SK-N-SH treated with all-trans-retinoic acid at 6 μM for 48 hours (cell line): ENCODE measurements around the gene RNF144A.

Source experiments
- ATAC-seq: fragments of 200-7000 bp; cut with Tn5 transposase; 3 replicates; pipeline ENCODE4 v1.9.1; 2020; ENCODE audit warnings: mild to moderate bottlenecking, moderate library complexity
- ARNTL ChIP-seq: fragments of 450-650 bp; formaldehyde crosslinking; IDR thresholded peaks from 2 replicates; pipeline ENCODE4 v1.5.0; 2020; ENCODE audit warnings: low read depth, mild to moderate bottlenecking, moderate library complexity, borderline replicate concordance
- BACH2 ChIP-seq: fragments of 250-450 bp; sonication (Bioruptor Pico); IDR thresholded peaks from 2 replicates; pipeline ENCODE4 v1.9.0; 2021; ENCODE audit warnings: mild to moderate bottlenecking, borderline replicate concordance
- CREB5 ChIP-seq: fragments of 250-450 bp; sonication (Bioruptor Pico); IDR thresholded peaks from 2 replicates; pipeline ENCODE4 v1.5.1; 2020; ENCODE audit warnings: low read depth, mild to moderate bottlenecking, moderate library complexity
- CSDC2 ChIP-seq: fragments of 250-450 bp; sonication (Bioruptor Pico); IDR thresholded peaks from 2 replicates; pipeline ENCODE4 v1.5.0; 2020; ENCODE audit warnings: mild to moderate bottlenecking, moderate library complexity
- CSRNP3 ChIP-seq: fragments of 250-450 bp; sonication (Bioruptor Pico); IDR thresholded peaks from 2 replicates; pipeline ENCODE4 v1.5.1; 2021; ENCODE audit warnings: mild to moderate bottlenecking, moderate library complexity
- ESRRG ChIP-seq: fragments of 250-450 bp; sonication (Bioruptor Pico); IDR thresholded peaks from 2 replicates; pipeline ENCODE4 v1.6.1; 2021; ENCODE audit warnings: mild to moderate bottlenecking
- GLIS3 ChIP-seq: fragments of 250-450 bp; sonication (Bioruptor Pico); IDR thresholded peaks from 2 replicates; pipeline ENCODE4 v1.5.0; 2020; ENCODE audit warnings: mild to moderate bottlenecking, moderate library complexity
- ISL1 ChIP-seq: fragments of 250-450 bp; sonication (Bioruptor Pico); IDR thresholded peaks from 2 replicates; pipeline ENCODE4 v2.1.2; 2022; ENCODE audit warnings: mild to moderate bottlenecking, moderate library complexity
- OSR1 ChIP-seq: fragments of 250-450 bp; sonication (Bioruptor Pico); IDR thresholded peaks from 2 replicates; pipeline ENCODE4 v1.8.0; 2022; ENCODE audit warnings: moderate library complexity, mild to moderate bottlenecking, inconsistent platforms
- PATZ1 ChIP-seq: fragments of 250-450 bp; sonication (Bioruptor Pico); IDR thresholded peaks from 2 replicates; pipeline ENCODE4 v1.8.0; 2020; ENCODE audit warnings: mild to moderate bottlenecking, moderate library complexity, borderline replicate concordance
- POU6F1 ChIP-seq: fragments of 250-450 bp; sonication (Bioruptor Pico); IDR thresholded peaks from 2 replicates; pipeline ENCODE4 v1.8.0; 2021; ENCODE audit warnings: low read depth, mild to moderate bottlenecking, moderate library complexity, borderline replicate concordance
- PPARA ChIP-seq: fragments of 250-450 bp; sonication (Bioruptor Pico); IDR thresholded peaks from 2 replicates; pipeline ENCODE4 v1.5.0; 2020; ENCODE audit warnings: mild to moderate bottlenecking, borderline replicate concordance
- RARB ChIP-seq: fragments of 250-450 bp; sonication (Bioruptor Pico); IDR thresholded peaks from 2 replicates; pipeline ENCODE4 v1.8.0; 2021; ENCODE audit warnings: mild to moderate bottlenecking, moderate library complexity
- SNAI2 ChIP-seq: fragments of 250-450 bp; sonication (Bioruptor Pico); IDR thresholded peaks from 2 replicates; pipeline ENCODE4 v1.5.0; 2020; ENCODE audit warnings: mild to moderate bottlenecking, moderate library complexity
- TCF4 ChIP-seq: fragments of 250-450 bp; sonication (Bioruptor Pico); IDR thresholded peaks from 2 replicates; pipeline ENCODE4 v1.8.0; 2021; ENCODE audit warnings: mild to moderate bottlenecking, moderate library complexity, borderline replicate concordance
- TOX ChIP-seq: fragments of 250-450 bp; sonication (Bioruptor Pico); IDR thresholded peaks from 2 replicates; pipeline ENCODE4 v1.8.0; 2021; ENCODE audit warnings: mild to moderate bottlenecking, moderate library complexity, borderline replicate concordance
- TSHZ2 ChIP-seq: fragments of 250-450 bp; sonication (Bioruptor Pico); IDR thresholded peaks from 2 replicates; pipeline ENCODE4 v1.5.0; 2020; ENCODE audit warnings: mild to moderate bottlenecking, moderate library complexity
- ZC3H10 ChIP-seq: fragments of 250-450 bp; sonication (Bioruptor Pico); IDR thresholded peaks from 2 replicates; pipeline ENCODE4 v1.5.1; 2021; ENCODE audit warnings: mild to moderate bottlenecking, moderate library complexity
- ZFP3 ChIP-seq: fragments of 250-450 bp; sonication (Bioruptor Pico); IDR thresholded peaks from 2 replicates; pipeline ENCODE4 v1.5.0; 2020; ENCODE audit warnings: mild to moderate bottlenecking, moderate library complexity
- ZFP30 ChIP-seq: fragments of 450-650 bp; formaldehyde crosslinking; IDR thresholded peaks from 2 replicates; pipeline ENCODE4 v1.5.0; 2022; ENCODE audit warnings: mild to moderate bottlenecking, moderate library complexity
- ZNF565 ChIP-seq: fragments of 450-650 bp; formaldehyde crosslinking; conservative IDR thresholded peaks from 2 replicates; pipeline ENCODE4 v1.5.0; 2020; ENCODE audit warnings: low read depth, mild to moderate bottlenecking, moderate library complexity
- ZNF70 ChIP-seq: fragments of 450-650 bp; formaldehyde crosslinking; IDR thresholded peaks from 2 replicates; pipeline ENCODE4 v1.5.0; 2020; ENCODE audit warnings: mild to moderate bottlenecking, moderate library complexity
- ZNF8 ChIP-seq: fragments of 450-650 bp; formaldehyde crosslinking; IDR thresholded peaks from 2 replicates; pipeline ENCODE4 v1.5.0; 2020; ENCODE audit warnings: mild to moderate bottlenecking, moderate library complexity

RNF144A gene

GRCh38 chr2:6906165-6906741, 11.0 kb upstream of the RNF144A start:
- ATAC-seq = no peak
- no peak for TF ChIP-seq BACH2 (CRISPR knock-in tag)
- TF ChIP-seq ZNF565 (CRISPR knock-in tag) = no peak
- TF ChIP-seq ZFP30 (CRISPR knock-in tag) = no peak
- TF ChIP-seq GLIS3 (CRISPR knock-in tag) = no peak
- no peak for TF ChIP-seq ZNF8 (CRISPR knock-in tag)
- no peak for TF ChIP-seq PATZ1 (CRISPR knock-in tag)
- no peak for TF ChIP-seq ISL1 (CRISPR knock-in tag)
- no peak for TF ChIP-seq ESRRG (CRISPR knock-in tag)
- no peak for TF ChIP-seq TOX
- TF ChIP-seq TCF4 (CRISPR knock-in tag) = no peak
- TF ChIP-seq POU6F1 (CRISPR knock-in tag) = no peak

GRCh38 chr2:6908291-6908690, 8.9 kb upstream of the RNF144A start:
- no peak for ATAC-seq
- TF ChIP-seq CSRNP3 (CRISPR knock-in tag) (no peak), GLIS3 (CRISPR knock-in tag) (no peak), TOX (no peak), ZFP30 (CRISPR knock-in tag) (no peak), ZC3H10 (CRISPR knock-in tag) (no peak), RARB (no peak), ESRRG (CRISPR knock-in tag) (no peak), ZNF70 (CRISPR knock-in tag) (no peak), ZFP3 (CRISPR knock-in tag) (no peak), PPARA (no peak), TSHZ2 (no peak), ARNTL (no peak), OSR1 (CRISPR knock-in tag) (no peak), CSDC2 (CRISPR knock-in tag) (no peak)

- no peak for ATAC-seq
- TF ChIP-seq ZNF565 (CRISPR knock-in tag) = no peak
- no peak for TF ChIP-seq TCF4 (CRISPR knock-in tag)
- no peak for TF ChIP-seq PPARA
- TF ChIP-seq ESRRG (CRISPR knock-in tag) = no peak
- no peak for TF ChIP-seq ZFP3 (CRISPR knock-in tag)
- no peak for TF ChIP-seq CSRNP3 (CRISPR knock-in tag)
- no peak for TF ChIP-seq ZNF8 (CRISPR knock-in tag)
- TF ChIP-seq SNAI2 (CRISPR knock-in tag) = no peak
- TF ChIP-seq ISL1 (CRISPR knock-in tag) = no peak
- TF ChIP-seq ZFP30 (CRISPR knock-in tag) = no peak
- no peak for TF ChIP-seq PATZ1 (CRISPR knock-in tag)
- TF ChIP-seq CREB5 (CRISPR knock-in tag) = no peak
- TF ChIP-seq ZC3H10 (CRISPR knock-in tag) = no peak
- TF ChIP-seq ARNTL = no peak
- no peak for TF ChIP-seq BACH2 (CRISPR knock-in tag)
- no peak for TF ChIP-seq TOX
Measured at GRCh38 chr2:6909431-6910385, 7.5 kb upstream of the RNF144A start.
